ENCODE data around the gene SKAP1.

The SKAP1 gene

DNA sequence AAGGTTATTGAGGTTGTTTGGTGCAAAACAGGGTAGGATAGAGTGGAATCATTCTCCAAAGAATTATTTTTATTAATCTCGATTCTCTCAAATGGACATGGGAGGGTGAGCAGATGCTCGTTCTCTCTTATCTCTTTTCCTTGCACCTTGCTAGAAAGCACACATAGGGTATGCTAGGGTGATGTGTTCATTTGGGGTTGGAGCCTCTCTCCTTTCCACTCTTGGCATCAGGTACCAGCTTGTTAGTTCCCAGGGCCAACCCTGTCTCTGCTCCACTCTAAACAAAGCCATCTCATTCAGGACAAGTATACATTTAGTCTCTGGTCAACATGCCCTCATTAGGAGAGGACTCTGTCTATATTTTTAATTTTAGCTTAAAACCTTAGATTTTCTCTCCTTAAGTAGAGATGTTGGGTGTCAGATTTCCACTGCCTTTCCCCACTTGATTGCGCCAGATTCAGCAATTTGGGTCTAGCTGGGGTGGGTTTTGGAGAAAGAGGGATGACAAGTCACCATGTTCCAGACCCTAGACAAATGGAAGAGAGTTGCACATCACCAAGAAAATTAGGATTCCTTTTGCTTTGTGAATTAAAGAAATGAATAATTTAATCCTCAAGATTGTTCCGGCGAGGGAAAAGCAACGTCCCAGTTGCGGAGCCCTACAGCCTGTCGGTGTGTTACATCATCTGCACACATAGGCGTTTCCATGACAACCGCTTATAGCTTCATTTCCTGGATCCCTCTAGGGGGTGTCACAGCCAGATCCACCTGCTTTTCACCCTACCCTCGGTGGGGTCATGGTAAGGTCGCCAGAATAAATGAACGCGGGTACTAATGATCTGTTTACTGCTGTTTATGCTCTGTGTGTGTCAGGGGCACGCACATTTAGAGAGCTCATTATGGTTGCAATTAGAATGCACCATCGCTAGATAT lies 280.9 kb downstream of the SKAP1 start:
- Histone ChIP-seq H3K27me3 (ENCODE audit: insufficient read depth, low read length, poor library complexity, severe bottlenecking) (no peaks in the 10 kb centered on the region), H3K4me3 (ENCODE audit: low read length, poor library complexity, severe bottlenecking) (peak overlapping the region; percentile 54), H3K36me3 (ENCODE audit: insufficient read depth, low read length) (no peaks in the 10 kb centered on the region), H4K20me1 (ENCODE audit: insufficient read depth, low read length, poor library complexity, severe bottlenecking) (no peaks in the 10 kb centered on the region), H3K9me3 (ENCODE audit: insufficient read depth, low read depth, low read length) (no peaks in the 10 kb centered on the region), H3K4me2 (ENCODE audit: low read depth, low read length, poor library complexity, severe bottlenecking) (peak overlapping the region; percentile 76), H3K9ac (ENCODE audit: low read depth, low read length, poor library complexity, severe bottlenecking) (no peak overlapping the region), H3F3A (ENCODE audit: low read depth) (no peaks in the 10 kb centered on the region), H2AFZ (ENCODE audit: low read length) (no peak overlapping the region), H3K79me2 (ENCODE audit: insufficient read depth, low read length) (no peaks in the 10 kb centered on the region), H3K9me2 (replicated peaks; ENCODE audit: low read depth, low read length) (no peaks in the 10 kb centered on the region), H3K4me1 (ENCODE audit: insufficient read depth, low read length, poor library complexity, severe bottlenecking) (peaks cover 27% of the 10 kb centered on the region)
- no peak for TF ChIP-seq EZH2phosphoT487 (IDR thresholded peaks at IDR 0.05; ENCODE audit: borderline replicate concordance)
- TF ChIP-seq, protein P1, sequence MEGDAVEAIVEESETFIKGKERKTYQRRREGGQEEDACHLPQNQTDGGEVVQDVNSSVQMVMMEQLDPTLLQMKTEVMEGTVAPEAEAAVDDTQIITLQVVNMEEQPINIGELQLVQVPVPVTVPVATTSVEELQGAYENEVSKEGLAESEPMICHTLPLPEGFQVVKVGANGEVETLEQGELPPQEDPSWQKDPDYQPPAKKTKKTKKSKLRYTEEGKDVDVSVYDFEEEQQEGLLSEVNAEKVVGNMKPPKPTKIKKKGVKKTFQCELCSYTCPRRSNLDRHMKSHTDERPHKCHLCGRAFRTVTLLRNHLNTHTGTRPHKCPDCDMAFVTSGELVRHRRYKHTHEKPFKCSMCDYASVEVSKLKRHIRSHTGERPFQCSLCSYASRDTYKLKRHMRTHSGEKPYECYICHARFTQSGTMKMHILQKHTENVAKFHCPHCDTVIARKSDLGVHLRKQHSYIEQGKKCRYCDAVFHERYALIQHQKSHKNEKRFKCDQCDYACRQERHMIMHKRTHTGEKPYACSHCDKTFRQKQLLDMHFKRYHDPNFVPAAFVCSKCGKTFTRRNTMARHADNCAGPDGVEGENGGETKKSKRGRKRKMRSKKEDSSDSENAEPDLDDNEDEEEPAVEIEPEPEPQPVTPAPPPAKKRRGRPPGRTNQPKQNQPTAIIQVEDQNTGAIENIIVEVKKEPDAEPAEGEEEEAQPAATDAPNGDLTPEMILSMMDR (conservative IDR thresholded peaks at IDR 0.05; ENCODE audit: low read length): no peak

DNA sequence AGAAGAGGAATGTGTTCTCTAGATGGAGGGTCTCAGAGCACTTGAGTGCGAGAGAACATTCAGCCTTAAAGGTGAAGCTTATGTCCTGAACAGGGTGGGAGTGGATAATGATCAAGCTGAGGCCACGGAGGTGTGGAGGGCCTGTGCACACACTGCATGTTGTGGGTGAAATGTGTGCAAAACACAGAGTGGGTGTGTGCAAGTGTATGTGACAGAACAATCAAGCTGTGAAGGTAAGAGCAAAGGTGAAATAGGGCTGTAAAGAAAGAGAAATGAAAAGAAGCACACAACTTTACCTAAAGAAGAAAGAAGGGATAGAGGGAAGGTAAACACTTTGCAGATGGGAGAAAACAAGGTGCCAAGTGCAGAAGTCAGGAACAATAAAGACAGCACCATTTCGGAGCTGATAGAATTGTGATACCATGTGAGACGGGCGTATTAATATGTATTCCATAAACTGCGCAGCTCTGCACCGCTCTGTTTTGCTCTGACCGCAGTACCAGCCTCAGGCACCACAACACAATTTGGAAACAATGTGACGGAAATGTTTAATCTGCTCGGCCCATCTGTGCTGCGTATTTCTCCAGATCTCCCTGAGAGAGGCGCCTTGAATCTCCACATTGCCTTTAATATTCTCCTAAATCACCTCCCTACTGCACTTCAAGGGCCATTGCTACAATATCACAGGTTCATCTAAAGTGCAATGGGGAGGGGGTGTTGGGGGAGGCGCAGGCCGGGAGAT lies 281.8 kb downstream of the SKAP1 start:
- Histone ChIP-seq H3K9me3 (ENCODE audit: insufficient read depth, low read depth, low read length) (no peaks in the 10 kb centered on the region), H3K27me3 (ENCODE audit: insufficient read depth, low read length, poor library complexity, severe bottlenecking) (no peaks in the 10 kb centered on the region), H3K79me2 (ENCODE audit: insufficient read depth, low read length) (no peaks in the 10 kb centered on the region), H3K9me2 (replicated peaks; ENCODE audit: low read depth, low read length) (no peaks in the 10 kb centered on the region), H3F3A (ENCODE audit: low read depth) (no peaks in the 10 kb centered on the region), H3K4me2 (ENCODE audit: low read depth, low read length, poor library complexity, severe bottlenecking) (peak overlapping the region; percentile 76), H3K4me3 (ENCODE audit: low read length, poor library complexity, severe bottlenecking) (peak overlapping the region; percentile 54), H4K20me1 (ENCODE audit: insufficient read depth, low read length, poor library complexity, severe bottlenecking) (no peaks in the 10 kb centered on the region), H2AFZ (ENCODE audit: low read length) (no peak overlapping the region), H3K4me1 (ENCODE audit: insufficient read depth, low read length, poor library complexity, severe bottlenecking) (peaks cover 28% of the 10 kb centered on the region), H3K9ac (ENCODE audit: low read depth, low read length, poor library complexity, severe bottlenecking) (no peak overlapping the region), H3K36me3 (ENCODE audit: insufficient read depth, low read length) (no peaks in the 10 kb centered on the region)
- no peak for TF ChIP-seq EZH2phosphoT487 (IDR thresholded peaks at IDR 0.05; ENCODE audit: borderline replicate concordance)
- TF ChIP-seq, protein P1 (conservative IDR thresholded peaks at IDR 0.05; ENCODE audit: low read length): no peak

DNA sequence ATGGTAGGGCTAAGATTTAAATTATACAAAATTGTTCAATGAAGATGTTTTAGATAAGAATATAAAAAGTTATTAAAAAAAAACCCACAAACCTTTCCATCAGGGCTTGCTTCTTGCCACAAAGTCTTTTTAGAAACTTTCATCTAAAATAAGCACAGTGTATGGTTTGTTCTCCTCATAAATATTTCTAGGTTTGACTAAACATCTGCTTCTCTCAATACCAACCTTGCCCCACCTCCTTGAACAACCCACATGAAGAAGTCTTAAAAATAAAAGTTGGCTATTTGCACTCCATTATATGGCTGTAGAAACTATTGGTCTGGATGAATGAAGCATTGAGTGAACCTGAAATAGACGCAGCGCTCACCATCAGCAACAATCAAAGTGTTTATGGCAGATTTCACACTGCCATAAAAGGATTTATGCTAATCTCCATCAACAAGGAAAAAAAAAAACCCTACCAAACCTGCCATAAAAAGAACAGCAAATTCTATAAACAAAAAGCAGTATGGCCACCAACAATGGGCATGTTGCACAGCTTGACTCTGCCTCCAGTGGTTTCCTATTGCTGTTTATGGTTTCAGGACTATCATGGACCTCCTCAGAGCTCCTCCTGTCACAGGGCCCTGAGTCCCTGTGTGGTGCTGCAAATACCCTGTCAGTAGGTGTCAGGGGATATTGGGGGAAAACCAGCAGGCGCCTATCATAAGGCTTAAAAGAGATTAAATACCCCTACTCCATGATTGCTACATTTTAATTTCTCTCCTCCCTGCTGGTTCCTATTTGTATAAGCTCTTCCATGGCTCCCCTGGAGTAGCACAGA lies 284.8 kb downstream of the SKAP1 start:
- no peaks in the 10 kb centered on the region for H3K27me3 ChIP-seq (ENCODE audit: insufficient read depth, low read length, poor library complexity, severe bottlenecking)
- no peaks in the 10 kb centered on the region for H3K36me3 ChIP-seq (ENCODE audit: insufficient read depth, low read length)
- H3K4me2 ChIP-seq (ENCODE audit: low read depth, low read length, poor library complexity, severe bottlenecking): no peak overlapping the region
- no peak overlapping the region for H3K9ac ChIP-seq (ENCODE audit: low read depth, low read length, poor library complexity, severe bottlenecking)
- TF ChIP-seq EZH2phosphoT487 (IDR thresholded peaks at IDR 0.05; ENCODE audit: borderline replicate concordance): no peak
- TF ChIP-seq, protein P1 (conservative IDR thresholded peaks at IDR 0.05; ENCODE audit: low read length): no peak
- H3F3A ChIP-seq (ENCODE audit: low read depth): no peaks in the 10 kb centered on the region
- no peaks in the 10 kb centered on the region for H3K79me2 ChIP-seq (ENCODE audit: insufficient read depth, low read length)
- no peaks in the 10 kb centered on the region for H4K20me1 ChIP-seq (ENCODE audit: insufficient read depth, low read length, poor library complexity, severe bottlenecking)
- H3K9me2 ChIP-seq (replicated peaks; ENCODE audit: low read depth, low read length): no peaks in the 10 kb centered on the region
- H2AFZ ChIP-seq (ENCODE audit: low read length): no peak overlapping the region
- peaks cover 28% of the 10 kb centered on the region for H3K4me1 ChIP-seq (ENCODE audit: insufficient read depth, low read length, poor library complexity, severe bottlenecking)
- H3K4me3 ChIP-seq (ENCODE audit: low read length, poor library complexity, severe bottlenecking): no peak overlapping the region
- H3K9me3 ChIP-seq (ENCODE audit: insufficient read depth, low read depth, low read length): no peaks in the 10 kb centered on the region
